Mucosa of rectum (tissue), 2 donors: ENCODE measurements around the gene GOLGA6L7.

Experiments
- H3K27ac ChIP-seq, 2 donors: one replicate each; pipeline ENCODE4 v1.7.0; 2013; ENCODE audit warnings: inconsistent platforms in 2 of 2, low read depth in 2 of 2, low read length in 2 of 2
- H3K27me3 ChIP-seq, 2 donors: one replicate each; pipeline ENCODE4 v1.7.0; 2013; ENCODE audit warnings: low read length in 2 of 2; ENCODE audit not compliant: control insufficient read depth in 2 of 2, insufficient read depth in 2 of 2
- H3K36me3 ChIP-seq, 2 donors: one replicate each; pipeline ENCODE4 v1.7.0; 2013; ENCODE audit warnings: low read length in 2 of 2; ENCODE audit not compliant: control insufficient read depth in 2 of 2, insufficient read depth in 2 of 2
- H3K4me1 ChIP-seq, 2 donors: one replicate each; pipeline ENCODE4 v1.7.0; 2013; ENCODE audit warnings: low read length in 2 of 2, mild to moderate bottlenecking in 1 of 2; ENCODE audit not compliant: control insufficient read depth in 2 of 2, insufficient read depth in 2 of 2
- H3K4me3 ChIP-seq, 2 donors: one replicate each; pipeline ENCODE4 v1.7.0; 2013; ENCODE audit warnings: low read length in 2 of 2
- H3K9ac ChIP-seq, 2 donors: one replicate each; pipeline ENCODE4 v1.7.0; 2013; ENCODE audit warnings: low read length in 2 of 2, low read depth in 1 of 2, mild to moderate bottlenecking in 1 of 2
- H3K9me3 ChIP-seq, 2 donors: one replicate each; pipeline ENCODE4 v1.7.0; 2013; ENCODE audit warnings: low read length in 2 of 2; ENCODE audit not compliant: control insufficient read depth in 2 of 2
- donor health status: healthy.
- donor health status: Normal muscosa, but diverticular disease.

GOLGA6L7 gene

GRCh38 chr15:28881600-28881999, 33.2 kb upstream of the GOLGA6L7 start:
- no peak overlapping the region for H3K9ac ChIP-seq
- no peaks in the 10 kb centered on the region for H3K9me3 ChIP-seq
- no peaks in the 10 kb centered on the region for H3K36me3 ChIP-seq
- no peak overlapping the region for H3K4me3 ChIP-seq
- no peak overlapping the region for H3K27ac ChIP-seq
- H3K4me1 ChIP-seq: no peaks in the 10 kb centered on the region
- peaks cover 1 to 6% of the 10 kb centered on the region in 2 donors for H3K27me3 ChIP-seq

GRCh38 chr15:28881170-28881569, 32.7 kb upstream of the GOLGA6L7 start:
- H3K36me3 ChIP-seq: no peaks in the 10 kb centered on the region
- H3K27me3 ChIP-seq: peaks cover 0 to 6% of the 10 kb centered on the region in 2 donors
- no peak overlapping the region for H3K4me3 ChIP-seq
- H3K9ac ChIP-seq: no peak overlapping the region
- no peaks in the 10 kb centered on the region for H3K4me1 ChIP-seq
- no peak overlapping the region for H3K27ac ChIP-seq
- no peaks in the 10 kb centered on the region for H3K9me3 ChIP-seq

- H3K27me3 ChIP-seq: peaks cover 0 to 6% of the 10 kb centered on the region in 2 donors
- H3K4me3 ChIP-seq: no peak overlapping the region
- H3K9me3 ChIP-seq: no peaks in the 10 kb centered on the region
- no peak overlapping the region for H3K9ac ChIP-seq
- no peaks in the 10 kb centered on the region for H3K4me1 ChIP-seq
- no peak overlapping the region for H3K27ac ChIP-seq
- no peaks in the 10 kb centered on the region for H3K36me3 ChIP-seq
Observed at GRCh38 chr15:28880680-28881079, 32.2 kb upstream of the GOLGA6L7 start.

- Histone ChIP-seq H3K4me3 (no peak overlapping the region), H3K9me3 (no peaks in the 10 kb centered on the region), H3K27me3 (peaks cover 0 to 2% of the 10 kb centered on the region in 2 donors), H3K27ac (no peak overlapping the region), H3K4me1 (no peaks in the 10 kb centered on the region), H3K9ac (no peak overlapping the region), H3K36me3 (no peaks in the 10 kb centered on the region)
Observed at GRCh38 chr15:28879551-28879950, 31.1 kb upstream of the GOLGA6L7 start.

GRCh38 chr15:28878209-28878608, 29.8 kb upstream of the GOLGA6L7 start:
- H3K9me3 ChIP-seq: no peaks in the 10 kb centered on the region
- no peak overlapping the region for H3K9ac ChIP-seq
- H3K4me1 ChIP-seq: no peaks in the 10 kb centered on the region
- no peak overlapping the region for H3K27ac ChIP-seq
- no peaks in the 10 kb centered on the region for H3K36me3 ChIP-seq
- H3K27me3 ChIP-seq: no peaks in the 10 kb centered on the region
- no peak overlapping the region for H3K4me3 ChIP-seq

DNA sequence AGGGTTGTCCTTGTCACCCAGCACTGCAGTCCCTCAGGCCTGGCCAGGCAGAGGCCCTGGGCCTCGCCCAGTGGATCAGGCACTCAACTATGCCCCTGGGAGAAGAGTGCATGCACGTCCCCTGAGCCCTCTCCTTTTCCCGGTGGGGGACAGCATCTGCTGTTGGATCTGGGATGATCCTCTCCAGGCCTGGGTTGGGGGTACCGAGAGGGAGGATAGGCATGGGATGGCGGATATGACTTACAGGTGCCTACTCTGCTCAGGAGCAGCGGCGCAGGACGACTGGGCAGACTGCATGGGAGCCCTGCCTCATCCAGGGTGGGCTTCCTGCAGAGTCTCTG, 28.4 kb upstream of the GOLGA6L7 start:
- H3K4me1 ChIP-seq: no peaks in the 10 kb centered on the region
- H3K9me3 ChIP-seq: no peaks in the 10 kb centered on the region
- H3K4me3 ChIP-seq: no peak overlapping the region
- no peak overlapping the region for H3K27ac ChIP-seq
- H3K36me3 ChIP-seq: no peaks in the 10 kb centered on the region
- H3K27me3 ChIP-seq: no peaks in the 10 kb centered on the region
- no peak overlapping the region for H3K9ac ChIP-seq

GRCh38 chr15:28876131-28876844, 27.8 kb upstream of the GOLGA6L7 start:
- H3K4me1 ChIP-seq: no peaks in the 10 kb centered on the region
- H3K9me3 ChIP-seq: no peaks in the 10 kb centered on the region
- H3K36me3 ChIP-seq: no peaks in the 10 kb centered on the region
- H3K9ac ChIP-seq: no peak overlapping the region
- no peak overlapping the region for H3K27ac ChIP-seq
- H3K4me3 ChIP-seq: no peak overlapping the region
- H3K27me3 ChIP-seq: no peaks in the 10 kb centered on the region

DNA sequence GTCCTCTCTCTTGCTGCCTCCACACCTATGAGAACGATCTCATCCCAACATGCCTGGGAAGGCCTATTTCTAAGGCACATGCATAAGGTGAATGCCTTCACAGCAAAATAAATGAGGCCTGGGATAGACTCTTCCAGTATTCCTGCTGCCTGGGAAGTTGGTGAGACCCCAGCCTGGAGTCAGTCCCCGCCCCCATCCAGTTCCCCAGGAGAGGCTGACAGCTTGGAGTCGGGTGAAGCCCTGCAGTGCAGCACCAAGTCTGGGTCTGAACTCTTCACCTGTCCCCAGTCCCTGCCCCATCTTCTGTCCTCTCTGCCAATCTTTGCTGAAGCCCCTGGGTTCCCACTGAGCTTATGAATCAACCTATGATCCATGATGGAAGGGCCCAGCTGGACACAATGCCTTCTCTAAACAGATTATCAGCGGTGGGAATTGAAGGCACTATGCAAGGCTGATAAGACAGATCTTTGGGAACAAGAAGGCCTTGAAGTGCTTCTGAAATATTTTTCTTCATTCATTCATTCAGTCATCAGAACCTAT, 27.1 kb upstream of the GOLGA6L7 start:
- H3K9me3 ChIP-seq: no peaks in the 10 kb centered on the region
- H3K27ac ChIP-seq: no peak overlapping the region
- no peaks in the 10 kb centered on the region for H3K36me3 ChIP-seq
- H3K9ac ChIP-seq: no peak overlapping the region
- no peak overlapping the region for H3K4me3 ChIP-seq
- H3K27me3 ChIP-seq: no peaks in the 10 kb centered on the region
- H3K4me1 ChIP-seq: no peaks in the 10 kb centered on the region

DNA sequence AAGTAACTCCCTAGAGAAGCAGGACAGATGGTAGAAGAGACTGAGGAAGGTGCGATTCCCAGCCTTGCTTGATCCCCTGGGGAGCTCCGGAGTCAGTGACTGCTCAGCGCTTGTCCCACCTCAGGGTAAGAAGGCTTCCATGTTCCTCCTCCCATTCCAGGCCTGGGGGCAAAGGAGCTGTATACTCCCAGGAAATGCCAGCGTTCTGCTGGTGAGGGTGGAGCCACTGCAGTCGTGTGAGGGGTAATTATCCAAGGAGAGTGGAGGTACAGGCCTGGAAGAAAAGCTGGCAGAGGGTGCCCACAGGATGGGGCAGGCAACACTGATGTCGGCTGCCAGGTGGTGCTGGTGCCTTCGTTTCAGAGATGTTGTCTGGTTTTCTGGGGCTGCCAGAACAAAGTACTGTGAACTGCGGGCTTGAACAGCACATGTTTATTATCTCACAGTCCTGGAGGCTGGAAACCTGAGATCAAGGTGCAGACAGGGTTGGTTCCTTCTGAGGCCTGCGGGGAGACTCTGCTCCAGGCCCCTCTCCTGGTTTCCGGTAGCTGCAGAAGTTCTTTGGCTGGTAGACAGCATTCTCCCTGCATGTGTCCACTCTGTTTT, 25.2 kb upstream of the GOLGA6L7 start:
- Histone ChIP-seq H3K4me1 (no peaks in the 10 kb centered on the region), H3K9ac (no peak overlapping the region), H3K36me3 (no peaks in the 10 kb centered on the region), H3K27me3 (no peaks in the 10 kb centered on the region), H3K27ac (no peak overlapping the region), H3K4me3 (no peak overlapping the region), H3K9me3 (no peaks in the 10 kb centered on the region)

DNA sequence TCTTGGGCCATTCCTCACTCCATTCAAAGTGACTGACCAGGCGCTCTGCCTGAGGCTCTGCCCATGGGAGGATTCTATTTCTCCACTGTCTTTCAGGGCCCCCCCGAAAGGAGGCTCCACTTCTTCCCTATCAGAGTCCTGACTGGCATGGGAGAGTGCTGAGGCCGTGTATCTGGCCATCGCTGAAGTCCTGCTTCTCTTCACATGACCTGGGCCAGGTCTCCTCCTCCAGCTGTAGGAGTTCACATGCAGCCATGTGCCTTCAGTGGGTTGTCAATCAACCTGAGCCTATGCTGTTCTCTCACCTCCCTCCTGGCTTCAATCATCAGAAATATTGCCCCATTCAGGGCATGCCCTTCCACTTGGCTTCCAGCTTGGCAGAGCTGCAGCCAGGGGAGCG, 24.6 kb upstream of the GOLGA6L7 start:
- no peak overlapping the region for H3K9ac ChIP-seq
- H3K4me1 ChIP-seq: no peaks in the 10 kb centered on the region
- H3K27me3 ChIP-seq: no peaks in the 10 kb centered on the region
- no peaks in the 10 kb centered on the region for H3K9me3 ChIP-seq
- H3K4me3 ChIP-seq: no peak overlapping the region
- H3K36me3 ChIP-seq: no peaks in the 10 kb centered on the region
- H3K27ac ChIP-seq: no peak overlapping the region
